CD4-positive, alpha-beta T cell (primary cell): ENCODE measurements around the gene C6orf89. TPM values are rescaled to one million over a fixed set of nuclear protein-coding genes. Genes with fewer than 3 reads are reported as not detected.

Experiments used
- ATAC-seq: fragments of 200-7000 bp; cut with Tn5 transposase; one replicate; pipeline ENCODE4 v1.10.0; 2022; ENCODE audit warnings: mild to moderate bottlenecking; ENCODE audit not compliant: poor library complexity
- CTCF ChIA-PET: fragments of 350-600 bp; sonication (Branson Sonifier 250); formaldehyde crosslinking; loops from one replicate; lab custom pipeline; 2021; ENCODE audit warnings: antibody characterized with exemption, inconsistent platforms; lab: Charles Lee
- POLR2A ChIA-PET: fragments of 350-600 bp; sonication (Branson Sonifier 250); formaldehyde crosslinking; loops from one replicate; lab custom pipeline; 2021; ENCODE audit warnings: antibody characterized with exemption, inconsistent platforms; lab: Charles Lee
- DNase-seq, 14 experiments: peaks; one replicate each; pipeline ENCODE4 v3.0.0-alpha.2; 2013 to 2020; ENCODE audit warnings: mixed read lengths in 2 of 14
- H3K27ac ChIP-seq, 2 donors: one replicate each; pipeline versions ENCODE4 v1.5.1 to v1.7.0; 2013; ENCODE audit warnings: low read length in 2 of 2, low read depth in 1 of 2, mild to moderate bottlenecking in 1 of 2
- H3K27me3 ChIP-seq, 2 experiments: 1 replicate in 1 of 2; 2 replicates in 1 of 2; pipeline versions ENCODE4 v1.6.1 to v1.7.0; 2013; ENCODE audit warnings: low read length in 2 of 2, control low read depth in 1 of 2, mild to moderate bottlenecking in 1 of 2, moderate library complexity in 1 of 2; ENCODE audit not compliant: insufficient read depth in 2 of 2, control insufficient read depth in 1 of 2
- H3K36me3 ChIP-seq: one replicate; pipeline ENCODE4 v1.6.1; 2013; ENCODE audit warnings: low read length, control low read depth; ENCODE audit not compliant: insufficient read depth
- H3K4me1 ChIP-seq: one replicate; pipeline ENCODE4 v1.6.1; 2013; ENCODE audit warnings: low read length, control low read depth; ENCODE audit not compliant: insufficient read depth
- H3K4me3 ChIP-seq: one replicate; pipeline ENCODE4 v1.5.1; 2013; ENCODE audit warnings: mild to moderate bottlenecking, low read length, moderate library complexity
- H3K9me3 ChIP-seq, 2 experiments: 1 replicate in 1 of 2; 2 replicates in 1 of 2; pipeline versions ENCODE4 v1.6.1 to v1.7.0; 2013; ENCODE audit warnings: low read length in 2 of 2, mild to moderate bottlenecking in 2 of 2, control low read depth in 1 of 2, moderate library complexity in 1 of 2; ENCODE audit not compliant: control insufficient read depth in 1 of 2, insufficient read depth in 1 of 2
- H3K27ac Mint-ChIP-seq: one replicate; pipeline ENCODE4 v1.8.0; 2020; ENCODE audit warnings: mixed read lengths
- H3K27me3 Mint-ChIP-seq: one replicate; pipeline ENCODE4 v1.8.0; 2021; ENCODE audit warnings: mixed read lengths
- H3K36me3 Mint-ChIP-seq: one replicate; pipeline ENCODE4 v1.8.0; 2021; ENCODE audit warnings: low read depth, mixed read lengths
- H3K4me1 Mint-ChIP-seq: one replicate; pipeline ENCODE4 v1.8.0; 2021; ENCODE audit warnings: low read depth, mixed read lengths
- H3K4me3 Mint-ChIP-seq: one replicate; pipeline ENCODE4 v1.8.0; 2020; ENCODE audit warnings: mild to moderate bottlenecking, mixed read lengths
- H3K9me3 Mint-ChIP-seq: one replicate; pipeline ENCODE4 v1.8.0; 2020; ENCODE audit warnings: mixed read lengths
- intact Hi-C, 2 experiments: fragments of 100-400 bp; cut with DNase I in 1 of 2; cut with micrococcal nuclease in 1 of 2; formaldehyde crosslinking; loops; one replicate each; pipeline versions ENCODE4 v1.15.1 to v1.9.0; 2023 to 2025; cut with DNase I, micrococcal nuclease
- total RNA-seq, 174 experiments: library from RNA in 2 of 174; stranded (reverse) in 2 of 174; gene quantifications; one replicate each; pipeline ENCODE4 v1.2.3 and lab custom pipeline; 2021 to 2026
- TF ChIP-seq, protein P1 (sequence below): fragments of 200-600 bp; IDR thresholded peaks from one replicate; pipeline ENCODE4 v1.8.0; 2022; ENCODE audit warnings: antibody characterized with exemption, mild to moderate bottlenecking

C6orf89 gene
- total RNA-seq, 2 experiments from 2014 or later: 23.7 to 24.0 TPM

- Histone ChIP-seq H3K27ac (no peak overlapping the region), H3K27me3 (no peaks in the 10 kb centered on the region), H3K4me1 (no peaks in the 10 kb centered on the region), H3K4me3 (no peak overlapping the region), H3K9me3 (no peaks in the 10 kb centered on the region), H3K36me3 (peaks cover 45% of the 10 kb centered on the region)
- H3K36me3 Mint-ChIP-seq: peaks cover 72% of the 10 kb centered on the region
- no peak overlapping the region for H3K4me3 Mint-ChIP-seq
- H3K4me1 Mint-ChIP-seq: no peaks in the 10 kb centered on the region
- DNase-seq: no peak
- no peak overlapping the region for H3K27ac Mint-ChIP-seq
- ChIA-PET POLR2A (interaction anchor here (0.8 kb wide), 1 partner anchor 88 kb away, joined by 3 read pairs; no protein-coding TSS in a partner anchor), CTCF (interaction anchor here (1.2 kb wide), 1 partner anchor 24 kb away, joined by 3 read pairs; no protein-coding TSS in a partner anchor)
- H3K27me3 Mint-ChIP-seq: no peaks in the 10 kb centered on the region
- no peak for ATAC-seq
- H3K9me3 Mint-ChIP-seq: no peaks in the 10 kb centered on the region
- intact Hi-C loops: no loop called here
- TF ChIP-seq, protein P1, sequence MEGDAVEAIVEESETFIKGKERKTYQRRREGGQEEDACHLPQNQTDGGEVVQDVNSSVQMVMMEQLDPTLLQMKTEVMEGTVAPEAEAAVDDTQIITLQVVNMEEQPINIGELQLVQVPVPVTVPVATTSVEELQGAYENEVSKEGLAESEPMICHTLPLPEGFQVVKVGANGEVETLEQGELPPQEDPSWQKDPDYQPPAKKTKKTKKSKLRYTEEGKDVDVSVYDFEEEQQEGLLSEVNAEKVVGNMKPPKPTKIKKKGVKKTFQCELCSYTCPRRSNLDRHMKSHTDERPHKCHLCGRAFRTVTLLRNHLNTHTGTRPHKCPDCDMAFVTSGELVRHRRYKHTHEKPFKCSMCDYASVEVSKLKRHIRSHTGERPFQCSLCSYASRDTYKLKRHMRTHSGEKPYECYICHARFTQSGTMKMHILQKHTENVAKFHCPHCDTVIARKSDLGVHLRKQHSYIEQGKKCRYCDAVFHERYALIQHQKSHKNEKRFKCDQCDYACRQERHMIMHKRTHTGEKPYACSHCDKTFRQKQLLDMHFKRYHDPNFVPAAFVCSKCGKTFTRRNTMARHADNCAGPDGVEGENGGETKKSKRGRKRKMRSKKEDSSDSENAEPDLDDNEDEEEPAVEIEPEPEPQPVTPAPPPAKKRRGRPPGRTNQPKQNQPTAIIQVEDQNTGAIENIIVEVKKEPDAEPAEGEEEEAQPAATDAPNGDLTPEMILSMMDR: no peak
These were observed 28.4 kb upstream of the C6orf89 start for GRCh38 chr6:36857325-36857724.

DNA sequence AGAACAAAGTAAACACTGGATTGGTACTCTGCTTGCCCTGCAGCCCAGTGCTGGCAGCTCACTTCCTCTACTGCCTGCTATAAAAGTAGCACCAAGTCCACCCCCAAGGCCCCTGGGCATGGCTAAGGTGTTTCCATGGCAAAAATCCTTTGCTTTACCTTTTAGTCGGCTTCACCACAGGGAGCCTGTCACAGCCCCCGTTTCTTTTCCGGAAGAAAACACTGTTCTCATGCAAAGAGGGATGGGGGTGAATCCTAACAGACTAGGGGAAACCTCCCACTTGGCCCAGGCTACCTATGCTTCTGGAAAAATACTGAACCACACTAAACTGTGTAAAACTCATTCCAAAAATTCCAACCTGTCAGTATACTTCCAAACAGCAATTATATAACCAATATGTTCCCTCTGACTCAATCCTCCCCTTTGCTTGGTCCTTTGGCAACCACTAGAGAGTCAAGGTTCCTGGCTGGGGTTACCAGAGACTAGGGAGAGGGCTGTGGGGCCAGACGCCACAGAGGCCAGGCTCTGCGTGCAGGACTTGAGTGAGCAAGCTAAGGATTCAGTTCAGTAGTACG is 27.3 kb upstream of the C6orf89 start:
- Histone ChIP-seq H3K27ac (no peak overlapping the region), H3K9me3 (no peaks in the 10 kb centered on the region), H3K4me3 (no peak overlapping the region), H3K27me3 (no peaks in the 10 kb centered on the region), H3K4me1 (no peaks in the 10 kb centered on the region), H3K36me3 (peaks cover 47% of the 10 kb centered on the region)
- TF ChIP-seq, protein P1: no peak
- no peaks in the 10 kb centered on the region for H3K27me3 Mint-ChIP-seq
- ChIA-PET CTCF (interaction anchor here (0.6 kb wide), 1 partner anchor 131 kb away, joined by 3 read pairs; no protein-coding TSS in a partner anchor), POLR2A (no interaction called here)
- DNase-seq: no peak
- peaks cover 77% of the 10 kb centered on the region for H3K36me3 Mint-ChIP-seq
- peaks cover 5% of the 10 kb centered on the region for H3K4me1 Mint-ChIP-seq
- intact Hi-C loops: no loop called here
- H3K4me3 Mint-ChIP-seq: no peak overlapping the region
- no peak overlapping the region for H3K27ac Mint-ChIP-seq
- no peaks in the 10 kb centered on the region for H3K9me3 Mint-ChIP-seq
- ATAC-seq: no peak

- no peaks in the 10 kb centered on the region for H3K9me3 Mint-ChIP-seq
These were observed 25.6 kb upstream of the C6orf89 start for GRCh38 chr6:36860126-36860525.

More at GRCh38 chr6:36860126-36860525, 25.6 kb upstream of the C6orf89 start:
- H3K4me1 ChIP-seq: no peaks in the 10 kb centered on the region
- peaks cover 15% of the 10 kb centered on the region for H3K4me1 Mint-ChIP-seq
- H3K36me3 Mint-ChIP-seq: peaks cover 74% of the 10 kb centered on the region
- H3K36me3 ChIP-seq: peaks cover 41% of the 10 kb centered on the region
- TF ChIP-seq, protein P1: no peak
- ChIA-PET CTCF (interaction anchor here (1.2 kb wide), 2 partner anchors 9 to 25 kb away, joined by 4 to 5 read pairs; no protein-coding TSS in a partner anchor), POLR2A (no interaction called here)
- DNase-seq: no peak
- intact Hi-C loops: no loop called here
- no peaks in the 10 kb centered on the region for H3K9me3 ChIP-seq
- no peak overlapping the region for H3K4me3 Mint-ChIP-seq
- H3K27ac ChIP-seq: no peak overlapping the region
- H3K27ac Mint-ChIP-seq: no peak overlapping the region
- H3K27me3 Mint-ChIP-seq: no peaks in the 10 kb centered on the region
- H3K27me3 ChIP-seq: no peaks in the 10 kb centered on the region
- H3K4me3 ChIP-seq: no peak overlapping the region
- no peak for ATAC-seq
